Stomach (tissue), 9 donors: ENCODE measurements around the gene FOXL2. TPM values are rescaled to one million over a fixed set of nuclear protein-coding genes. Genes with fewer than 3 reads are reported as not detected.

Experiments used
- DNase-seq, 2 donors: peaks; one replicate each; pipeline versions ENCODE4 v3.0.0 to v3.0.0-alpha.2; 2013 to 2019
- H3K27ac ChIP-seq, 5 donors: fragments of 200-600 bp in 4 of 5; sonication (generic) in 4 of 5; one replicate each; pipeline ENCODE4 v1.5.1; 2013 to 2019; ENCODE audit warnings: mild to moderate bottlenecking in 1 of 5, moderate library complexity in 1 of 5
- H3K27me3 ChIP-seq, 3 donors: fragments of 200-600 bp; sonication (generic); one replicate each; pipeline ENCODE4 v1.5.1; 2017 to 2019; ENCODE audit warnings: mixed run types in 1 of 3
- H3K36me3 ChIP-seq, 4 donors: fragments of 200-600 bp; sonication (generic); 1 replicate in 3 of 4; 2 replicates in 1 of 4; pipeline ENCODE4 v1.5.1; 2016 to 2019
- H3K4me1 ChIP-seq, 4 donors: fragments of 200-600 bp; sonication (generic); one replicate each; pipeline ENCODE4 v1.5.1; 2016 to 2019
- H3K4me3 ChIP-seq, 4 donors: fragments of 200-600 bp; sonication (generic) in 3 of 4; one replicate each; pipeline ENCODE4 v1.5.1; 2016 to 2019; ENCODE audit warnings: mild to moderate bottlenecking in 1 of 4
- H3K9me3 ChIP-seq, 4 donors: fragments of 200-600 bp; sonication (generic); one replicate each; pipeline ENCODE4 v1.5.1; 2016 to 2019
- EP300 ChIP-seq: sonication (generic); formaldehyde crosslinking; IDR thresholded peaks from one replicate; pipeline ENCODE4 v1.6.1; 2017; ENCODE audit warnings: antibody characterized with exemption
- POLR2A ChIP-seq, 4 donors: fragments of 450-650 bp; IDR thresholded peaks; one replicate each; pipeline ENCODE4 v1.6.1; 2016; ENCODE audit warnings: antibody characterized with exemption in 4 of 4, control low read depth in 2 of 4, mild to moderate bottlenecking in 1 of 4, moderate library complexity in 1 of 4
- POLR2AphosphoS5 ChIP-seq, 3 donors: sonication (generic); formaldehyde crosslinking; IDR thresholded peaks; one replicate each; pipeline ENCODE4 v1.6.1; 2016; ENCODE audit warnings: antibody characterized with exemption in 3 of 3
- WGBS, 5 donors: extraction: QIAGEN DNeasy Blood & Tissue Kit in 3 of 5; methylation state at CpG; one replicate each; pipeline versions ENCODE4 v1.1.5 to v1.1.7; 2013 to 2018; 5-methylcytosine and 5-hydroxymethylcytosine counted together
- intact Hi-C: fragments of 100-400 bp; cut with DNase I; formaldehyde crosslinking; loops from one replicate; pipeline ENCODE4 v1.15.1; 2023; ENCODE audit warnings: low total_unique reads
- polyA plus RNA-seq, 3 donors: library from polyadenylated mRNA; stranded (reverse); fragments of 200-250 nt; gene quantifications; one replicate each; pipeline ENCODE4 v1.2.3, GENCODE V29; 2013
- total RNA-seq, 5 donors: library from RNA; depleted of rRNA; stranded (reverse); fragments of >200 nt; gene quantifications; one replicate each; pipeline versions ENCODE4 v1.1.0 to v1.2.3, GENCODE V29; 2014 to 2016
- TF ChIP-seq, protein P1 (sequence below), 7 experiments: fragments of 450-650 bp in 4 of 7; fragments of 200-600 bp in 3 of 7; sonication (generic) in 3 of 7; IDR thresholded peaks; one replicate each; pipeline ENCODE4 v1.5.1; 2016 to 2019; ENCODE audit warnings: antibody characterized with exemption in 7 of 7, control low read depth in 2 of 7, mild to moderate bottlenecking in 1 of 7
- donor health status: healthy with polysubstance abuse.
- donor health status: Bipolar disorder and iron deficiency.
- donor health status: healthy.

Gene FOXL2
- total and polyA plus RNA-seq, 8 donors = not detected

DNA sequence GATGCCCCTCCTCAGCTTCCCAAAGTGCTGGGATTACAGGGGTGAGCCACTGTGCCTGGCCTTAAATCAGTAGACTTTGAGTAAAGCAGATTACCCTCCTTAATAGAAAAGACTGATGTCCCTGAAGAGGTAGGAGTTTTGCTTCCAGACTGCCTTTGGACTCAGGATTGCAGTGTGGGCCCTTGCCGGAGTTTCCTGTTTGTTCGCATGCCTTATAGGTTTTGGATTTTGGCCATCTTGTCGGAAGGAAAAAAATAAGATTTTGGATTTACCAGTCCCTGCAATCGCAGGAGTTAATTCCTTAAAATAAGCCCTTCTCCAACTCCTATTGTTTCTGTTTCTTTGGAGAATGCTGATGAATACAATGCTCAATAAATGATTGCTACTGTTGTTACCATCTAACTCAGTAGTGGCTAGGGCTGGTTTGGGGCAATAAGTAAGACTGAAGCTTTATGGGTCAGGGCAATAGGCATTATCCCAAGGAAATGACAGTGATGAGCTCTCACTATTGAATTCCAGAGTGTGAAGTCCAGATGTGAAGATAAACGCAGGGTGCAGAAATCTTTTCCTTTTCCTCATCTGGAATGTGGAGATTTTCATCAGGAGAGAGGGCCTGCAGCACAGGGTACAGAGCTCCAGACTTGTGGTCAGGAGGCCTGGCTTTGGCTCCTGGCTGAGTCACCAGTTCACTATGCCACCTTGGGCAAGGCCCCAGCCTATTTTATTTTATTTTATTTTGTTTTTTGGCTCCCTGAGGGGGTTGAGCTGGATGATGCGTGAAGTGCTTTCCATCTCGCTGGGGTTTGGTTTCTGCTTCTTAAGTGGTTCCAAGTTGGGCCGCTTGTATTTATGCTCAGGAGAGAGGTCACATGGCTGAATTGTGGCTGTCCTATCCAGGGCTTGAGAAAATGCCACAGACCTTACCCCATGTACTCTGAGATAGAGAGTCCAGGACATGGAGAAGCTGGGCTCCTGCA is 25.3 kb downstream of the FOXL2 start:
- Histone ChIP-seq H3K4me3 (no peak overlapping the region), H3K9me3 (no peaks in the 10 kb centered on the region), H3K4me1 (peaks cover under 1 to 10% (median 6%) of the 10 kb centered on the region in 4 donors), H3K27ac (no peak overlapping the region), H3K27me3 (peaks cover 0 to 5% (median 0%) of the 10 kb centered on the region in 3 donors), H3K36me3 (no peaks in the 10 kb centered on the region)
- WGBS, 5 donors = 74 to 89% (median 78%) methylated on average over 8 of the region's 8 CpGs
- intact Hi-C loops = loop anchor here (10.0 kb wide), 1 partner anchor 507 kb away; no protein-coding TSS in a partner anchor
- TF ChIP-seq POLR2AphosphoS5 (IDR thresholded peaks at IDR 0.05) = no peak
- TF ChIP-seq, protein P1, sequence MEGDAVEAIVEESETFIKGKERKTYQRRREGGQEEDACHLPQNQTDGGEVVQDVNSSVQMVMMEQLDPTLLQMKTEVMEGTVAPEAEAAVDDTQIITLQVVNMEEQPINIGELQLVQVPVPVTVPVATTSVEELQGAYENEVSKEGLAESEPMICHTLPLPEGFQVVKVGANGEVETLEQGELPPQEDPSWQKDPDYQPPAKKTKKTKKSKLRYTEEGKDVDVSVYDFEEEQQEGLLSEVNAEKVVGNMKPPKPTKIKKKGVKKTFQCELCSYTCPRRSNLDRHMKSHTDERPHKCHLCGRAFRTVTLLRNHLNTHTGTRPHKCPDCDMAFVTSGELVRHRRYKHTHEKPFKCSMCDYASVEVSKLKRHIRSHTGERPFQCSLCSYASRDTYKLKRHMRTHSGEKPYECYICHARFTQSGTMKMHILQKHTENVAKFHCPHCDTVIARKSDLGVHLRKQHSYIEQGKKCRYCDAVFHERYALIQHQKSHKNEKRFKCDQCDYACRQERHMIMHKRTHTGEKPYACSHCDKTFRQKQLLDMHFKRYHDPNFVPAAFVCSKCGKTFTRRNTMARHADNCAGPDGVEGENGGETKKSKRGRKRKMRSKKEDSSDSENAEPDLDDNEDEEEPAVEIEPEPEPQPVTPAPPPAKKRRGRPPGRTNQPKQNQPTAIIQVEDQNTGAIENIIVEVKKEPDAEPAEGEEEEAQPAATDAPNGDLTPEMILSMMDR (IDR thresholded peaks at IDR 0.05) = no peak
- no peak for TF ChIP-seq EP300
- TF ChIP-seq POLR2A (IDR thresholded peaks at IDR 0.05) = no peak
- no peak for DNase-seq

DNA sequence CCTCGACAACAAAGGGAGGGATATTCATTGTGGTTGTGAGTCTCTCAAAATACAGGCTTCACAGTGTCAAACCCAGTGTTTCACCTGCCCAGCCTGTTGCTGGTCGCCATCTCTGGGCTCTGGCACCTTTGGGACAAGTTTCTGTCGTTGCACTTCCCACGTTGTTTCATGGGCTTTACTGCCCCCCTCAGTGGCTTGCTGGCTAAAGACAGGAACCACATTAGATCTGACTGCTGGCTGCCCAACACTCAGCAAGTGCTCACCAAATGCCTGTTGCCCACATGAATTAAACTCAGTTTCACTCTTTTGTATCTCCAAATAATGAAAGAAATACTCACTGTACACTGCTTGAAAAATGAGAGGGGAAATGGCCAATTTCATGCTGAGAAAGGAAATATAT is 27.6 kb downstream of the FOXL2 start:
- Histone ChIP-seq H3K27ac (no peak overlapping the region), H3K4me1 (peaks cover 10 to 25% (median 18%) of the 10 kb centered on the region in 4 donors), H3K36me3 (no peaks in the 10 kb centered on the region), H3K4me3 (no peak overlapping the region), H3K9me3 (no peaks in the 10 kb centered on the region), H3K27me3 (peaks cover 0 to under 1% (median 0%) of the 10 kb centered on the region in 3 donors)
- intact Hi-C loops = loop anchor here (5.0 to 10.0 kb wide), 2 partner anchors 85 to 317 kb away; partner anchors contain the start of gene PIK3CB
- TF ChIP-seq, protein P1 (IDR thresholded peaks at IDR 0.05) = no peak
- TF ChIP-seq EP300 = no peak
- no peak for TF ChIP-seq POLR2A (IDR thresholded peaks at IDR 0.05)
- no peak for TF ChIP-seq POLR2AphosphoS5 (IDR thresholded peaks at IDR 0.05)
- no peak for DNase-seq
- 68 to 79% (median 69%) methylated on average over 4 of the region's 4 CpGs for WGBS, 5 donors

DNA sequence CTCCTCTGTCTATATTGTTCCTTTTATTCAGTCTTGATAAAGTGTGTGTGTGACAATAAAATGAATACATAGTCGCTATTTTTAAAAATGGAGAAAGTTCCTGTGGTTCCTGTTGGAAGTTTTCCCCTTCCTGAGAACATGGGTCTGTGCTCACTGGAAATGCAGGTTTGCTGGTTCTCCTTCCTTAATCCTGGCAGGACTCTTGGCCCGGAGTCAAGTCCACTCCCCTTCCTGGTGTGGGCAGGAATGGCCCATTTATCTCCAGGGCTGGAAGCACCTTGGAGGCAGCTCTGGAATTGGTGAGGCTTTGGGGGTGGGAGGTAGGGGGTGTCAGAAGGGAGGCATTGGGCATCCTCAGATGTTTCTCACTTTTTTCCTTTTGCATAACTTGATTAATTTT is 30.1 kb downstream of the FOXL2 start:
- Histone ChIP-seq H3K27me3 (no peaks in the 10 kb centered on the region), H3K9me3 (no peaks in the 10 kb centered on the region), H3K36me3 (no peaks in the 10 kb centered on the region), H3K4me3 (no peak overlapping the region), H3K4me1 (peaks cover 10 to 22% (median 16%) of the 10 kb centered on the region in 4 donors), H3K27ac (peak overlapping the region in 4 of 5 donors; percentile 5 to 98 (median 94))
- WGBS, 5 donors = 22 to 36% (median 34%) methylated on average over 2 of the region's 2 CpGs
- TF ChIP-seq POLR2AphosphoS5 (IDR thresholded peaks at IDR 0.05) = peak in 1 of 3 donors; percentile 26
- TF ChIP-seq POLR2A (IDR thresholded peaks at IDR 0.05) = no peak
- intact Hi-C loops = loop anchor here (5.0 to 10.0 kb wide), 2 partner anchors 82 to 315 kb away; partner anchors contain the start of gene PIK3CB
- peak; percentile 76 to 87 for DNase-seq

DNA sequence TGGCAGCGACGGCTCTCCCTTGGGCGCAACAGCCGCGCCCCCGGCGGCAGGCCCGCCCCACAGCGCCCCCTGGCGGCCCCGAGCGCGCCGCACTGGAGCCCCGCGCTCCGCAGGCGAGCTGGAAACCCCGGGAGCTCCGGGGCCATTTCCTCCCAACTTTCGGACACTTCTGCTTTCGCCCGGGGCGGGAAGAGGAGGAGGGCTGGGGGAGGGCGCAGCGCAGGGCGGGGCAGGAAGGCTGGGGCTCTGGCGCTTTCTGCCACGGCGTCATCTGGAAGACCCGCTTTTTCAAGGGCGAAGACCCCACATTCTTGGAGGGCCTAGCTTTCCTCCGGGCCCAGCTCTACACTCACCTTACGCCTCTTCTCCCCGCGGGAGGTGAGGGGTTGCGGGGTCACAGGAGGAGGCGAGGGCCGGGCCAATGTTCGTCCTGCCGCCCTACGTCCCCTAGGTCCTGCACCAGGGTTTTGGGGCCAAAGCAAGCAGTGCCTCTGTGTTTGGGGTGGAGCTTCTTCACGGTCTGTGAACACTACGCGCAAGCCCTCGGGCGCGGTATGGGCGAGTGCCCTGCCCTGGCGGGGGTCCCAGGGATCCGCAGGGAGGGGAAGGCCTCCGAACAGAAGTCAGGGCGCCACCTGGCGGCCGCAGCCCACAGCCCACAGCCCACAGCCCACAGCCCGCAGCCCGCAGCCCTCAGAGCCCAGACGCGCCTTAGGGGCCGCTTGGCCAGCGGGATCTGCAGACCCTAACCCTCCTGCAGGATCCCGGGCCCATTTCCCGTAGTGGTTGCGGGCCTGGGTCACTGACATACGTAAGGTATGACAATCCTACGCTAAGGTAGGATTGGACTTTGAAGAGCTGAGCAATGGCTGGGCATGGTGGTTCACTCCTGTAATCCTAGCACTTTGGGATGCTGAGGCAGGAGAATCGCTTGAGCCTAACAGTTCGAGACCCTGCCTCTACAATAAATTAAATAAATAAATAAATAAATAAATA is 31.1 kb downstream of the FOXL2 start:
- Histone ChIP-seq H3K36me3 (no peaks in the 10 kb centered on the region), H3K27ac (peak overlapping the region; percentile 89 to 98 (median 94)), H3K4me3 (peak overlapping the region; percentile 53 to 74 (median 70)), H3K4me1 (peaks cover 10 to 22% (median 16%) of the 10 kb centered on the region in 4 donors), H3K9me3 (no peaks in the 10 kb centered on the region), H3K27me3 (no peaks in the 10 kb centered on the region)
- intact Hi-C loops = loop anchor here (5.0 to 10.0 kb wide), 2 partner anchors 81 to 314 kb away; partner anchors contain the start of gene PIK3CB
- WGBS, 5 donors = 1 to 3% (median 1%) methylated on average over 30 to 68 of the region's 68 CpGs
- peak; percentile 94 to 97 for DNase-seq
- no peak for TF ChIP-seq EP300
- peak in 2 of 3 donors; percentile 34 to 49 for TF ChIP-seq POLR2AphosphoS5 (IDR thresholded peaks at IDR 0.05)
- TF ChIP-seq, protein P1 (IDR thresholded peaks at IDR 0.05) = peak in 6 of 7 experiments; percentile 11 to 96 (median 94)
- no peak for TF ChIP-seq POLR2A (IDR thresholded peaks at IDR 0.05)
